ENCODE data around the gene CNKSR1.

Gene CNKSR1

GRCh38 chr1:26182383-26182696, 5.0 kb downstream of the CNKSR1 start:
- in situ Hi-C loops (cut with HindIII; ENCODE audit: low sequenced_read_pairs), result no loop called here

- in situ Hi-C loops (cut with HindIII; ENCODE audit: low sequenced_read_pairs), result no loop called here
Measured at GRCh38 chr1:26184086-26184485, 6.8 kb downstream of the CNKSR1 start.

GRCh38 chr1:26184883-26185282, 7.6 kb downstream of the CNKSR1 start:
- in situ Hi-C loops (cut with HindIII; ENCODE audit: low sequenced_read_pairs), result no loop called here

- in situ Hi-C loops (cut with HindIII; ENCODE audit: low sequenced_read_pairs), result no loop called here
Measured at GRCh38 chr1:26187882-26188281, 10.6 kb downstream of the CNKSR1 start.

- in situ Hi-C loops (cut with HindIII; ENCODE audit: low sequenced_read_pairs), result no loop called here
Measured at GRCh38 chr1:26188477-26188876, 11.2 kb downstream of the CNKSR1 start.

- in situ Hi-C loops (cut with HindIII; ENCODE audit: low sequenced_read_pairs), result no loop called here
Measured at GRCh38 chr1:26189331-26189730, 12.0 kb downstream of the CNKSR1 start.

GRCh38 chr1:26189751-26190275, 12.5 kb downstream of the CNKSR1 start:
- in situ Hi-C loops (cut with HindIII; ENCODE audit: low sequenced_read_pairs), result no loop called here

GRCh38 chr1:26190373-26190987, 13.2 kb downstream of the CNKSR1 start, which contains the start of gene CATSPER4:
Gene CATSPER4, plus strand, starts transcription at chr1:26190602. Its CDS starts 26 bp downstream, at chr1:26190628.
- in situ Hi-C loops (cut with HindIII; ENCODE audit: low sequenced_read_pairs), result no loop called here

GRCh38 chr1:26191739-26192138, 14.4 kb downstream of the CNKSR1 start:
- in situ Hi-C loops (cut with HindIII; ENCODE audit: low sequenced_read_pairs), result no loop called here

GRCh38 chr1:26195805-26196204, 18.5 kb downstream of the CNKSR1 start:
- in situ Hi-C loops (cut with HindIII; ENCODE audit: low sequenced_read_pairs), result no loop called here

- in situ Hi-C loops (cut with HindIII; ENCODE audit: low sequenced_read_pairs), result no loop called here
Measured at GRCh38 chr1:26197301-26197700, 20.0 kb downstream of the CNKSR1 start.

- in situ Hi-C loops (cut with HindIII; ENCODE audit: low sequenced_read_pairs), result no loop called here
Measured at GRCh38 chr1:26197813-26198212, 20.5 kb downstream of the CNKSR1 start.

GRCh38 chr1:26200413-26200812, 23.1 kb downstream of the CNKSR1 start:
- in situ Hi-C loops (cut with HindIII; ENCODE audit: low sequenced_read_pairs), result no loop called here

- in situ Hi-C loops (cut with HindIII; ENCODE audit: low sequenced_read_pairs), result no loop called here
Measured at GRCh38 chr1:26203642-26204318, 26.5 kb downstream of the CNKSR1 start.

- in situ Hi-C loops (cut with HindIII; ENCODE audit: low sequenced_read_pairs), result no loop called here
Measured at GRCh38 chr1:26210147-26210870, 33.0 kb downstream of the CNKSR1 start.

GRCh38 chr1:26212726-26213125, 35.4 kb downstream of the CNKSR1 start:
- in situ Hi-C loops (cut with HindIII; ENCODE audit: low sequenced_read_pairs), result no loop called here

GRCh38 chr1:26213335-26213905, 36.1 kb downstream of the CNKSR1 start:
- in situ Hi-C loops (cut with HindIII; ENCODE audit: low sequenced_read_pairs), result no loop called here

GRCh38 chr1:26215246-26215645, 38.0 kb downstream of the CNKSR1 start:
- in situ Hi-C loops (cut with HindIII; ENCODE audit: low sequenced_read_pairs), result no loop called here

GRCh38 chr1:26218906-26219494, 41.7 kb downstream of the CNKSR1 start:
- in situ Hi-C loops (cut with HindIII; ENCODE audit: low sequenced_read_pairs), result no loop called here

- in situ Hi-C loops (cut with HindIII; ENCODE audit: low sequenced_read_pairs), result no loop called here
Measured at GRCh38 chr1:26220199-26220912, 43.1 kb downstream of the CNKSR1 start.

- in situ Hi-C loops (cut with HindIII; ENCODE audit: low sequenced_read_pairs), result no loop called here
Measured at GRCh38 chr1:26221094-26221493, 43.8 kb downstream of the CNKSR1 start.

Measured in DLD1 (cell line).